Caki2 (cell line): Measurements from ENCODE around the gene LMAN1L. TPM values are rescaled to one million over a fixed set of nuclear protein-coding genes. Genes with fewer than 3 reads are reported as not detected.

Experiments
- DNase-seq: peaks from one replicate; pipeline ENCODE4 v3.0.0-alpha.2; 2015; ENCODE audit warnings: low read depth
- in situ Hi-C: cut with HindIII; loops from 2 replicates; pipeline ENCODE4 v1.10.0; 2016; ENCODE audit warnings: low sequenced_read_pairs, low pct_unique_long_range_greater_than_20kb, mixed read lengths
- total RNA-seq: library from RNA; depleted of rRNA; stranded (reverse); fragments of >200 nt; shearing (Covaris generic); gene quantifications from 2 replicates; pipeline ENCODE4 v1.2.3, GENCODE V29; 2014; ENCODE audit warnings: low replicate concordance; rRNA removed

LMAN1L gene
- total RNA-seq, 1 experiment from 2014 or later: not detected

DNA sequence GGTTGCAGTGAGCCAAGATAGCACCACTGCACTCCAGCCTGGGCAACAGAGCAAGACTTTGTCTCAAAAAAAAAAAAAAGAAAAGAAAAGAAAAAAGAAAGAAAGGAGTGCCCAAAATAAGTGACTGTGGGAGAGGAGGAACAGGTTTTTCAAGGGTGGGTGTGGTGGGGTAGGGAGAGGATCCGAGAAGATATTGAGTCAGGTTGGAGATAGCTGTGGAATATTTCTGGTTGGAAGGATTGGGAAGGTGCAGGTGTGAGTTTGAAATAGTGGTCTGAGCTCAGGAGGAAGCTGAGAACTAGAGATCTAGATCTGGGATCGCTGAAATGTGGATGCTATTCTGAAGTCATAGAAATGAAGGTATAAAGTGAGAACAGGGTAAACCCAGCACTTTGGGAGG, 52.7 kb downstream of the LMAN1L start:
- in situ Hi-C loops: no loop called here
- no peak for DNase-seq

DNA sequence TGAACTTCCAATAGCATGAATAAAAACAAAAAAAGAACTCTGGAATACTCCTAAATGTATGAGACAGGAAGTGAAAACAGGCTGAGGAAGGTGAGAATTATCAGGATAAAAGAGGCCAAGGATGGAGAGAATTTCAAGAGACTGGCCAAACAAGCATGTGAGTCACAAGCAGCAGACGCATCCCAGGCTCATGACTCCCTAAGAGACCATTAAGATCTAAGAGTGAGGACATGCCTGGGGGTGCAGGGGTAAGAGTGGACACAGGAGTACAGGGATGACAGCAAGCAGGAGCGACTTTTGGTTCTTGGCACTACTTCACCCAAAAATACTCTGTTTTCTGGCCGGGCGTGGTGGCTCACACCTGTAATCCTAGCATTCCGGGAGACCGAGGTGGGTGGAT, 53.5 kb downstream of the LMAN1L start:
- DNase-seq: peak; percentile 55
- in situ Hi-C loops: no loop called here

- in situ Hi-C loops: no loop called here
- DNase-seq: no peak
Observed at GRCh38 chr15:74867466-74868038, 54.9 kb downstream of the LMAN1L start.

- in situ Hi-C loops: no loop called here
- no peak for DNase-seq
Observed at GRCh38 chr15:74868059-74868458, 55.4 kb downstream of the LMAN1L start.

GRCh38 chr15:74869372-74869725, 56.7 kb downstream of the LMAN1L start:
- in situ Hi-C loops: no loop called here
- DNase-seq: no peak

DNA sequence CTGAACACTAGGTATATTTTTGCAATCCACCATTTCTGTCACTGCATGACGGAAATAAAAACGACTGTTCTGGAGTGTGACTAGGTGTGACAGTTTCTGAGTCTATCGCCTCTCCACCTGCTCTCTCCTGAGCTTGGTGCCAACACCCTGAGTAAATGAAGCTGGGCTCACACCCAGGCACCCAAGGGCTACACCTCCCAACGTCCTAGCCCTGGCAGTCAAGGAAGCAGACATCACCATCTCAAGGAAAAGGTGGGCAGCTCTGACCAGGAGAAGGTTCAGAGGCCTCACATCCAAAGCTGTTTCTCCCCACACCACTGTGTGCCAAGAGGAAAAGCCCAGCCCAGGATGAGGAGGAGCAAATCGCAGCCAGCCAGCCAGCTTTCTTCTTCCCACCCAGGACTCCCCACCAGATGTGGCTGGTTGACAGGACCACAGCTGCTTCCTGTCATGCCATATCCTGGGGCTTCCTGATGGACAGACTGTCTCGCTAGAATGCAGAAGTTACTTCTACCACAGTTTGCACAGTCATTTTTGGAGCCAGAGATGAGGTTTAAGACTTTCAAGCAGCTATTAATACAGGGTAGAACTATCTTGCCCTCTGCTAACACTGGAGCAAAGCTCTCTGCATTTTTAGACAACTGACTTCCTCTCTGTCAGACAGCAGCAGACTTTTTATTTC, 57.2 kb downstream of the LMAN1L start:
- in situ Hi-C loops: no loop called here
- DNase-seq: no peak

DNA sequence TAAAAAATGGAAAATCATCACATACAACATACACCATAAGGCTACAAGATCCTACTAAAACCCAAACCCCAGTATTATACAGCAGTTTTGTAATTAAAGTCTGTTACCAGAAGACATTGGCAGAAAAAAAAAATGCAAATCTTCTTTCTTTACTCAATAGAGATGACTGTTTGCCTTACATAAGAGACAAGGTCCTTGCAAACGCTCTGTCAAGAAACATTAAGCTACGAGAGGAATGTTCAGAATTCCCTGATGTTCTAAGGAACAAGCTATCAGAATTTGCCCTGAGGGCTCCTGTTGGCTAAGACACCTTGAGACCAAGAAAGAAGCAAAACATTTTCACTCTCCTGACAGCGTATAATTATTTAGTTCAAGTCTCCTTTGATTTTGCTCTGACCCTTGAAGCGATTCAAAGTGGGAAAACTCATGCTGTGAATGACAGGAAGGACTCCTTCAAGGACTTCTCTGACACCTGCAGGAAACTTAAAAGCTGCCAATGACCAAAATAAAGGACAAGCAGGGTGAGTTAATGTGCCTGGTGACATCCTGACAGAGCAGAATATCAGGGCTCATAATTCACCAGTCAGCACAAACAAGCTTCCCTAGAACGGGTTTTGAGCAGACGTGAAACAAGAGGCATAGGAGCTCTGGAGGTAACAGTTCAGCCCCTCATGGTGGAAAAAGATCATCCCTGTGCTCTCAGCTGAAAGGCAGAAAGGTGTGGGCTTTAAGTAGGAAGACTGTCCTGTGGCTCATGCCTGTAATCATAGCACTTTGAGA, 58.0 kb downstream of the LMAN1L start:
- in situ Hi-C loops: no loop called here
- DNase-seq: no peak

DNA sequence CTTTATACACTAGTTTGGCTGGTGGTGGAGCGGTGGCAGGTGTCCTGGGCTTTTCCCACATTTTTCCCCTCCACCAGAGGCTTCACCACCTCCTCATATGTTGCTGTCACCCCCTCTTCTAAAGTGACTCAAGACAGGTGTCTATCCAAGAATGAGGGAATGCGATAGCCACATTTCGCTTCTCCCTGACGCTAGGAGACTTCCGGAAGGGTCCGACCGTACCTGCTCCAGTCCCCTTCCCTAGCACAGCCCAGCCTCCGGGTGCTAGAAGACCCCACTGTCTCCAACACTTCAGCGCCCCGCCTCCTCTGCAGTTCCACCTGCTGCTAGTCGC, 60.0 kb downstream of the LMAN1L start:
- in situ Hi-C loops: no loop called here
- DNase-seq: no peak

GRCh38 chr15:74873036-74873755, 60.6 kb downstream of the LMAN1L start, which contains the start of gene SCAMP2:
TSS of gene SCAMP2 (minus strand) at chr15:74873365. CDS start at chr15:74873255, 110 bp downstream.
- peak; percentile 94 for DNase-seq
- in situ Hi-C loops: no loop called here

- in situ Hi-C loops: no loop called here
- no peak for DNase-seq
Observed at GRCh38 chr15:74873756-74874424, 61.3 kb downstream of the LMAN1L start.

Other genes starting within 250 kb of the LMAN1L start
- 40.5 and 45.1 TPM in 2 replicates for gene CLK3, start 197.0 kb upstream of the LMAN1L start, total RNA-seq
- gene EDC3, start 116.8 kb upstream of the LMAN1L start, total RNA-seq: 26.0 and 31.8 TPM in 2 replicates
- 3.6 TPM in 1 of 2 replicates, not detected in the other for gene CYP1A1, start 87.3 kb upstream of the LMAN1L start, total RNA-seq
- gene CYP1A2, start 64.0 kb upstream of the LMAN1L start, total RNA-seq: not detected in 2 replicates
- 16.0 and 21.3 TPM in 2 replicates for gene CSK, start 30.8 kb upstream of the LMAN1L start, total RNA-seq
- not detected in 2 replicates for gene CPLX3, start 13.8 kb downstream of the LMAN1L start, total RNA-seq
- 16.0 and 30.4 TPM in 2 replicates for gene ULK3, start 30.3 kb downstream of the LMAN1L start, total RNA-seq
- 28.5 and 36.1 TPM in 2 replicates for gene SCAMP2, start 60.5 kb downstream of the LMAN1L start, total RNA-seq
- 117 and 132 TPM in 2 replicates for gene MPI, start 77.2 kb downstream of the LMAN1L start, total RNA-seq
- 19.2 and 21.2 TPM in 2 replicates for gene FAM219B, start 94.0 kb downstream of the LMAN1L start, total RNA-seq
- 168 and 179 TPM in 2 replicates for gene COX5A, start 125.2 kb downstream of the LMAN1L start, total RNA-seq
- gene RPP25, start 143.9 kb downstream of the LMAN1L start, total RNA-seq: 1.4 and 1.5 TPM in 2 replicates
- gene SCAMP5, start 182.7 kb downstream of the LMAN1L start, total RNA-seq: 0.88 and 1.0 TPM in 2 replicates
- 22.8 and 38.3 TPM in 2 replicates for gene PPCDC, start 210.8 kb downstream of the LMAN1L start, total RNA-seq